ENCODE measurements around the gene CSNK2A3.

Gene CSNK2A3

GRCh38 chr11:11332141-11332710 is 20.8 kb downstream of the CSNK2A3 start:
- DNase-seq = no peak

GRCh38 chr11:11329062-11329806 is 23.8 kb downstream of the CSNK2A3 start:
- DNase-seq = no peak

- no peak for DNase-seq
Measured at GRCh38 chr11:11324090-11324489, 29.0 kb downstream of the CSNK2A3 start.

- no peak for DNase-seq
Measured at GRCh38 chr11:11322101-11322500, 30.9 kb downstream of the CSNK2A3 start.

- DNase-seq = no peak
Measured at GRCh38 chr11:11320825-11321224, 32.2 kb downstream of the CSNK2A3 start.

GRCh38 chr11:11318961-11319360 is 34.1 kb downstream of the CSNK2A3 start:
- no peak for DNase-seq

GRCh38 chr11:11318461-11318860 is 34.6 kb downstream of the CSNK2A3 start:
- no peak for DNase-seq

- DNase-seq = no peak
Measured at GRCh38 chr11:11316651-11317230, 36.3 kb downstream of the CSNK2A3 start.

- no peak for DNase-seq
Measured at GRCh38 chr11:11313902-11314692, 39.0 kb downstream of the CSNK2A3 start.

- no peak for DNase-seq
Measured at GRCh38 chr11:11313426-11313825, 39.6 kb downstream of the CSNK2A3 start.

GRCh38 chr11:11312738-11313137 is 40.3 kb downstream of the CSNK2A3 start:
- DNase-seq = no peak

GRCh38 chr11:11311169-11311568 is 41.9 kb downstream of the CSNK2A3 start:
- DNase-seq = no peak

- no peak for DNase-seq
Measured at GRCh38 chr11:11309906-11310305, 43.1 kb downstream of the CSNK2A3 start.

- no peak for DNase-seq
Measured at GRCh38 chr11:11308249-11308648, 44.8 kb downstream of the CSNK2A3 start.

- no peak for DNase-seq
Measured at GRCh38 chr11:11306855-11307254, 46.2 kb downstream of the CSNK2A3 start.

GRCh38 chr11:11304550-11304949 is 48.5 kb downstream of the CSNK2A3 start:
- no peak for DNase-seq

- no peak for DNase-seq
Measured at GRCh38 chr11:11302565-11302964, 50.5 kb downstream of the CSNK2A3 start.

All from right forelimb (tissue), 1 donor.